IPS-NIHi11 (cell line): Measurements from ENCODE around the gene TMOD2.
A peak's percentile ranks its signal among the peaks of the same experiment; 100 is the strongest.

Source experiments
- DNase-seq: peaks from one replicate; pipeline ENCODE4 v3.0.0; 2012; ENCODE audit warnings: mixed read lengths, low spot score

The TMOD2 gene

DNA sequence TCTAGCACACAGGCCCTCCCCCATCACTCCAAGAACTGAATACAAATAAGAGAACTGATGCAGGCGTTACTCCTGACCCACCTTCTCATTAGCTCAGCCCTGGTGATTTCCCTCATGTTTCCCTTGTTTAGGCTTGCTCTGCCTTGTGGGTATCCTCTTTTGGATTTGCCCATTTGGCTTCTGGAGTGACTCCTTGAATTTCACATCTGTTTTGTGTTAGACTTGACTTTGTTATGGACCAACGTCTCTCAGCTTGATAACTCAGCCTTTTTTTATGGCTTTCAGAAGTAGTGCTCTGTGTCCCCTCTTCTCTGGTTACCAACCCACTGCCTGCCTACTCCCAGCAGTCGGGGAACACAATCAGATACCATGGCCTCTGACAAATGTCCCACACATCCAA is 66.8 kb downstream of the TMOD2 start:
- DNase-seq: no peak

DNA sequence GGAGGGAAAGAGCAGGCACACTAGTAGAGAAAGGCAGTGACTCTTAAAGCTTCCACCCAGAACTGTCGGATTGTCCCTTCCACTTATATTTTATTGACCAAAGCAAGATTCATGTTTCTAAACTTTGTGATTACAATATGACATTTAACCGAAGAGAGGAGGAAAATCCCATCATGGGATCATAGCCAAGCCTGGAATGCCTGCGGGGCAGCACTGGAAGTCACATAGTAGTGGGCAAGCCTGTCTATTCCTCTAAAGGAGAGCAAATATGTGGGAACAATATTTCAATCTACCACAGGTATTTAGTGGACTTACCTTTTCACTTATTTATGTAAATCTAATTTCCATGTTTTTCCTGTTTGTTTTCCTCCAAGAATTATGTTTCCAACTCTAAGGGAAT is 74.3 kb downstream of the TMOD2 start:
- DNase-seq: no peak

DNA sequence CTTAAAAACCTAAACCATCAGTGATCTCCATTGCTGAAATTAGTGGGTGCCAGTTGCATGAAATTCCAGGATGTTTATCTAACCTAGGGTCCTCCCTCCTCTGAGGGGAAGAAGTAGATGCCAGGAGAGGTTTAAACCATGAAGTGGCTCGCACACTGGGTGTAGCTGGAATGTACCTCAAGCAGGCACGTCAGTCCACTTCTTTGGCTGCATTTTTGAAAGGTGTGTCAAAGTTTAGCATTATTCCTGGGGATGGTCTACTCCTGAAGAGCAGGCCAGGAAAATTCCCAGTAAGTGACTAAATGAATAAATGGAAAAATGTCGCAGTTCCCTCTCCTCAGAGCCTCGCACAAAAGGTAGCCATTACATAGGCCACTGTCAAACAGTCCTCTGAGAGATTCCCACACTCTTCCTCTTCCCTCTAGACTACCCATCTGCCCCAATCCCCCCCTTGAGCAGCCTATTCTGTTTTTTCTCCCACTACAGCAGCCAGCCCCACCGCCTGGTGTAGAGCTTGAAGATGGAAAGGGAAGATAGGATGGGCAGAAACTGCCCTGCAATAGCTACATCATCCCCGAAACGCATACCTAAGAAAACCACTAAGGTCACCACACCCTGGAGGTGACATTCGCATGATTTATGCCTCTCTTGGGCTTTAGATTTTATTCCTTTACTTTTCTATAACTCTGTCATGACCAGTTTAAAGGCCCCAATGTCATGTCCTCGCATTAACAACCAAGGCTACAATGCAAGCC is 77.4 kb downstream of the TMOD2 start:
- no peak for DNase-seq

DNA sequence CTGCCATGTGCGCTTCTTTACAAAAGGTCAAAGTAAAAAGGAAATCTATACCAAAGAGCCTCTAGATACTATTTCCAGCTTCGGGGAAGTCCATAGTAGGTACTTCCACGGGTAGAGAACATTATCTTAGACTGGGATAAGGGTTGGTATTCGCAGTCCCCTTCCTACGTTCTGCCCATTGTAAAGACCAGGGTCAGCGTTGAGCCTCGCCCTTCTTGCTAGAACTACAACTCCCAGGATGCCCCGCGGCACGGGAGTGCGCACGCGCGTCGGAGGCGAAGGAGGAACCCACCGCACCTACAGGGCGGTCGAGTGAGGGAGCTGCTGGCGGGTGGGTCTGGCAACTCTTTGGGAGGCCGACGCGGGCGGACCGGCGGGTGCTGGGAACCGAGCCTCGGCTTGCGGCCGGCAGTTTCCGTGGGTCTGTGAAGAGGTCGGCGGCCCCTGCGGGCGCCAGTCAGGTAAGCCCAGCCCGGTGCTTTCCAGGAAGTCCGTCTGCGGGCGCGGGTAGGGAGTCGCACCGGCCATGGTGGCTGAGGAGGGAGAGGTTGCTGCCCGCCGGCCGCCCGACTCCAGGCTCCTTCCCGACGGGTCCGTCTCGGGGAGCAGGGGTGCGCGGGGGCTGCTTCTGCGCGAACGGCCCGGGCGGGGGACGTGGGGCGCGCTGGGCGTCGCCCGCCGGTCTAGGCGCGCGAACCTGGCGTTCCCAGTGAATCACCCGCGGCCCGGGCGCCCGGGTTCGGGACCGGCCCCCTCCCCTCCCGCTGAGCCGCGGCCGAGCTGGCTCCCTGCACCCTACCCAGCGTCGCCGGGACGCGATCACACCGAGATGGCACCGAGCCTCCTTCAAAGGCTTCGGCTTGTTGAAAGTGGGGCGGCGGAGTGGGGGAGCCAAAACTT is 78.2 kb downstream of the TMOD2 start, which contains the start of gene TMOD3:
TMOD3 (plus strand) TSS at position 278 of the 900 bp plus-strand sequence. CDS start 33,232 bp downstream, outside the sequence.
- peak; percentile 96 for DNase-seq

DNA sequence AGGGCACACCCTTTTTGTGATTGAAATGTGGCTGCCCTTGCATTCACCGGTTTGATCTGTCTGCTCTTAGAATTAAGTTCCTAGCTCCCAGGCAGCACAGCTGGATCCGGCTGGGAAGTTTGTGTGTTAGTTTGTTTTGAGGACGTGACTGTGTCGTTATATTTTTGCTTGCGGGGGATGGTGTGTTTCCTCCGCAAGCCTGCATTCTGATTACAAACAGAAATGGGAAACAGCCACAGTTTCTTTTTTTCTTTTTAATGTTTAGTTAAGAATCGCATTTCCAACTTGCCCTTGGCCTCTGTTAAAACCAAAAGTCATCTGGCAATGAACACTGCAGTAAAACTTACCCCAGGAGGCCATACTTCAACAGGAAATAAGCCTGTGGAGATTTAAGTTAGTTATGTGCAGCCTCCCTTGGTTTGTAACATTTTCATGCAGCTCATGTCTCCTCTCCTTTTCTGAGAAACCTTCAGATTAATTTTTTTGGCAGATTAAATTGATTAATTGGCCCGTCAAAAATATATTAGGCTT is 78.9 kb downstream of the TMOD2 start:
- no peak for DNase-seq

DNA sequence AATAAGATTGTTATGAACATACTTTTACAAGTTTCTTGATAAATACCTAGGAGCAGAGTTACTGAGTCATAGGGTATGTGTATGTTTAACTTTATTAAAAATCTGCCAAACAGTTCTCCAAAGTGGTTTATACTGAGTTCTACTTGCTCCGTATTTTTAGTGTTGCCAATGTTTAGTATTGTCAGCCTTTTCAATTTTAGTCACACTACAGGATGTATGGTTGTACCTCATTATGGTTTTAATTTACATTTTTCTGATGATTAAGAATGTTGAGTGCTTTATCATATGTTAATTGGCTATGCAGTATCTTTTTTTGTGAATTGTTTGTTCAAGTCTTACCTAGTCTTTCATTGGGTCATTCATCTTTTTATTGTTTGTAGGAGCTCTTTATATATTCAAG is 82.4 kb downstream of the TMOD2 start:
- no peak for DNase-seq

DNA sequence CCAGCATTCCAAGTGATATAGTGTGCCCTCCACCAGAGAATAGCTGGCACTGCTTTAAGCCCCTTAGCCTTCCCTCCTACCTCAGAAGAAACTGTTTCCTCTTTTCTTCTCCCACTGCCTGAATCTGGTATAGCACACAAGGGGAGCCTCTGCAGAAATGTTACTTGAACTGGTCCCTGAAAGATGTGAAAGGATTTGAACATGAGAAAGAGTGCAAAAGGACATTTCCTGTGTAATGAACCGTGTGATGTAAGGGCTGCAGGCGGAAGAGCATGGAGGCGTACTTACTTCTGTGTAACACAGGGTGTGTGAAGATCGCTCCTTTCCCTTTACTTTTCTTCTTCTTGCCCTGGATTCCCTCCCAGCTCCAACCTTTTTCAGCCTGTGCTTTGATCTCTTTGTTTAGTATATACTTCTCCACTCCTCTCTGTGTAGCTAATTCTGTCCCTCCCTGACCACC is 86.4 kb downstream of the TMOD2 start:
- no peak for DNase-seq

DNA sequence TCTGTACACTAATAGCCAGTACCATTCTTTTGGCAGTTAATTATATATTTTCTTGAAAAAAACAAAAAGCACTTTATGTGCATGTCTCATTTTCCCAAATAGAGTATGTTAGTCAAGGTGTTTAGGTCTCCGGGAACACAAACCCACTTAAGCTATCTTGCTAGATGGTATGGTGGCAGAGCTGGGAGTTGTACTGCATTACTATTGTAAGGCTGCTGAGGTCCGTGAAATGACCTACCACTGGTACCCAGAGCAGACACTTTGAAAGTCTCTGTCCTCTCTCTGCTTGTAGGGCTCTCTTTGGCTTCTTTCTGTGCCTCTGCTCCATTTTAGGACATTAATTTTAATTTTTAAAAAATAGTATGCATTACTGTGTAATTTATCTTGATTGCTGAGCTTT is 86.9 kb downstream of the TMOD2 start:
- DNase-seq: no peak

DNA sequence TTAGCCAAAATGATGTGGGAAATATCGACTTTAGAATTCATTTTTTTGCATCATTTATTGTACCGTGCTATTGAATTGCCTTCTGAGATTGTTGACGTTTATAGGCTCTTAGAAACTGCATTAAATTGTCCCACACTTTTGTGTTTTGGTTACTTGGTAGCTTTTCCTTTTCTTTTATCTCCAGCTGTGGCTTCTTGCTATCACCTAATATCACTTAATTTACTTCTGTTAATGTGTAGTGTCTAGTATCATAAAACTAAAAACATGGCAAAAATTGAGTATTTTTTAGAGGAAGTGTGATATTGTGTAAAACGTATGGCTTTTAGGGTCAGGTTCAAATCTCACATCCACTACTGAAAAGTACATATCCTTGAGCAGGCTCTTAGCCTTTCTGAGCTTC is 89.3 kb downstream of the TMOD2 start:
- DNase-seq: no peak

DNA sequence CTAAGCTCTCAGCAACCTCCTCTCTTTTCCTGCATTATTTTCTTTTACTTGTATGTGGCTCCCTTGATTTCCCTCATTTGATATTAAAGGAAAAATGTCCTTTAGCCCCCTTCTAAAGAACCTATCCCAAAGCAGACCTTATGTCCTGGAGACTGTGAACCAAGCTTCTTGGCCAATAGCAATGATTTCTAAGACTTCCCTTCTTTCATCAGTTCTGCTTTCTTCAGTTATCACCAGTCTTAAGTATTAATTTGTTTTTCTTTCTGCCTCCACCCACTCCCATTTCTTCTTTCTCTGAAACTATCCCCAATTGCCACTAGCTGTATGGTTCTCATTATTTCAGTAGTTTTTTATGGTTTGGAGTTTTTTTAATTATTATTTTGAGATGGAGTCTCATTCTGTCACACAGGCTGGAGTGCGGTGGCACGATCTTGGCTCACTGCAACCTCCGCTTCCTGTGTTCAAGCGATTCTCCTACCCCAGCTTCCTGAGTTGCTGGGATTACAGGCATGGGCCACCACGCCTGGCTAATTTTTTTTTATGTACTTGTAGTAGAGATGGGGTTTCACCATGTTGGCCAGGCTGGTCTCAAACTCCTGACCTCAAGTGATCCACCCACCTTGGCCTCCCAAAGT is 90.1 kb downstream of the TMOD2 start:
- DNase-seq: no peak

DNA sequence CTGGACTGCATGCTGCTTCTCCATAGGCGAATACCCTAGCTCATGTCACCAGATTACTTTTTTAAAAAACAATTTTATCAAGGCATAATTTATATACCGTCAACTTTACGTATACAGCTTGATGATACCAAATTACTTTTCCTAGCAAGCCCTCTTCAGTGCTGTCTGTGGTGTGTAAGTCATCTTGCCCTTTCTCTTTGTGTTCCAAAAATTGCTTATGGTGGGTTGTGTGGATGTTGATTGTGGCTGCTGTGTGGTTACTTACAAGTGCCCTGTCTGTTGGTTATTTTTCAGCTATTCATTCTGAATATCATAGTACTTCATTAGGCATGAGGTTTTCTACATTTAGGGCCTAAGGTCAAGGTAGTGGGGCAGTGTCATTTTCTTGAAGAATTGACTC is 90.9 kb downstream of the TMOD2 start:
- no peak for DNase-seq

DNA sequence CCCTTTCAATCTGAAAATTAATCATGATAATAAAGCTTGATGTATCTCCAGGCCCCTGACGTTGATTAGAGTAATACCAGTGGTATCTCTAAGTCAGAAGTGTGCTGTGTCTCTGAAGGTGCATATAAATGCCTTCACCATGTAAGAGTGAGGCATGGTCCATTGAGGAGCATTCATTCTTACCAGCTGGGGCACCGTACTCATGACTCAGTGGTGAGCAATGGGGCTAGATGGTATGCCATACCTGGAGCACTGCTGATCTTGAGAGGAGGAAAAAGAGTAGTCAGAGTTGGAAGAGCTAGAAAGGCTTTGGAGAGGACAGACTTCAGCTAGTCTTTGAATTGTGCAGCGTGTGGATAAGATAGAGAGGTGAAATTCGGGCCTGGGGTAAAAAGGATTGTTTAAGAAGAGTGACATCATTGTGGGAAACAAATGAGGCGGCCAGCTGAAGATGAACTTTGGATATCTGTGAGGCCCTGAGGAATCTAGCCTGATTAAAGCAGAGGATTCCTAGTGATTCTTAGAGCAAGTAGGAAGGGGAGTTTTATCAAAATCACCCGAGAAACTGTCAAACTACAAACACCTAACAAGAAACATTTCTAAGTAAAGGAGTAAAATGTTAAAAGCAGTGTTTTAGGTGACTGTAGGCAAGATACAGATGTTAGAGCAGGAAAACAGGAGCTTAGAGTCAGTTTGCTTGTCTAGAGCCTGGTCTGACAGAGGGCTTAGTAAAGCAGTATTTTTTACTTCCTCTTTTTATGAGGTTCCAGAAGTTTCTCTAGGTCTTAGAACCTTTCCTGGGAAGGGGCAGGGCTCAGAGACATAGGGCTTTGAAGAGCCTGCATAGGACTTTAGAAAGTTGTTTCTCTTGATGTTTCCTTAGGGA is 91.7 kb downstream of the TMOD2 start:
- DNase-seq: no peak

DNA sequence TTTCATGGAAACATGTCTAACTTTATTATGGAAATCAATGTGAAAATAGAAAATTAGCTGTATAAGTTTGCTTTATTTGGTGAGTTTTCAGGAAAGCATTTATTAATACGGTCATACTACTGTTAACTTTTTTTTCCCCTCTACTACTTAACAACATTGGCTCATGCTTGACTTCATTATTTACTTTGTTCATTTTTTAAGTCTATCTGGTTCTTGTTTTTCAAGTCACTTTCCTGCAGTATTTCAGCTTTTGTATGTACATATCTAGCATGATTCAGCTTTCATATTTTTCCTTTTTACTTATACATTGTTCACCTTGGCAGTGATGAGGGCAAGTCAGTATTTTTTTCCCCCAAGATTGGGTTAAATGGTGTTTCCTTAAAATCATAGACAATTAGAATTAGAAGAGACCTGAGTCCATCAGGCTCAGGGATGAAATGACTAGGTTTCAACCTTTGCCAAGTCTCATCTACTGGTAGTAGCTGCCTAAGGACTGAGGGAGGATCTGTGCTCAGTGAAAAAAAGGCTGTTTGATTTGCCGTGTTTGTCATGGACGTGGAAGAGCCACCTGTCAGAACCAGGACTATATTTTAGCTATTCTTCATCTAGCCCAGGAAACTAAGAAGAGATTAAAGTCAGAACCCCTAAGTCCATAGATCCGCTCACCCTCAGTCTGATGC is 93.5 kb downstream of the TMOD2 start:
- DNase-seq: no peak

DNA sequence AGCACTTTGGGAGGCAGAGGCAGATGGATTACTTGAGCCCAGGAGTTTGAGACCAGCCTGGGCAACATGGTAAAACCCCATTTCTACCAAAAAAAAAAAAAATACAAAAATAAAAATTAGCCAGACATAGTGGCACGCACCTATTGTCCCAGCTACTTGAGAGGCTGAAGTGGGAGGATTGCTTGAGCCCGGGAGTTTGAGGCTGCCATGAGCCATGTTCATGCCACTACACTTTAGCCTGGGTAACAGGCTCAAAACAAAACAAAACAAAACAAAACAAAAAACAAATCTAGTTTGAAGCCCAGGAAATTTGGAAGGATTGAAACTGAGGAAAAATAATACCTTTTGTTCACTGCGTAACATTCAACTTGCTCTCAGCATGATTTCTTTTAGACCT is 94.7 kb downstream of the TMOD2 start:
- DNase-seq: no peak

DNA sequence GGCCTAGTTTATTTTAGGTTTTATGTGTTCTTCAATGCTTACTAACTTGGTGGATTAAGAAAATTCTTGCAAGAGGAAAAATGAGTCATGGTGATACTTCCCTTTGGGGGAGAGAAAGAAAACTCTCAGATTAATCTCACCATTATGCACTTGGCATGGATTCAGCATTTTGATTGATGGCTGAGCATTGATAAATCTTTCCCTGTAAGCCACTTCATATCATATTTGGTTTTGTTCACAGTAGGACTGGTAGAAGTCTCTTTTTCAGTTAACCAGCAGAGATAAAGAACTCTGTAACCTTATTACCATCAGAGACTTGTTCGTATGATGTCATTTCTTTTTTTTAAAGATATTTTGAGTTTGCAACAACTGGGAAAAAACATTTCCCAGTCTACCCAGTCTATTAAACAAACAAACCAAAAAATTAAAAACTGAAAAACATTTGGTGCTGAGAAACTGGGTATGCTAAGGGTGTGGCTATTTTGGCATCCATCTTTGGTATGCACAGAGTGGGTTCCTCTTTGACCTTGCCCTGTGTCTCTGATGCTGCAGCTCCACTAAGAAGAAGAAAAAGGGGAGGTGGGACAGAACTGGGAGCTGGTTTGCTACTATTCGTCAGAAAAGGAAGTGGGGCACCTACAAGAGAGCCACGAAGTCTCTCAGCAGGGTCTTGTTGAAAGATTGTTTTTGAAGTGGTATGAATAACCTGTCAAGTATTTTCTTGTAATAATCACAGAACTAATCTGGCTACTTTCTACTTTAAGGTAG is 95.2 kb downstream of the TMOD2 start:
- DNase-seq: no peak

DNA sequence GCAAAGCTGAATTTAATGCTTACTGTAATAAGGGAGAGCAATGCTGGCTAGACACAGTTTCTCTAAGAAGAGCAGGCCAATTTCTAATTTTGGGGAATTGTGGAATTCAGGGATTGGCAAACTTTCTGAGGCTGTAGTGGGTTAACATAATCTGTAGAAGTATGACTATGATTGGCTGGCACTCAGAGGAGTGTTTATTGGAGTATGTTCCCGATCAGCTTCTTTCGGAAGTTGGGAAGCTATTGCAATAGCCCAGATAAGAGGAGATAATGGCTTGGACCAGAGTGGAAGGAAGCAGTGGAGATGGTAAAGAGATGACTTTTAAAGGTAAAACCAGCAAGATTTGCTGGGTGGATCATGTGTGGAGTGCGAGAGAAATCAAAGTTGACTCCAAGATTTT is 97.4 kb downstream of the TMOD2 start:
- no peak for DNase-seq

DNA sequence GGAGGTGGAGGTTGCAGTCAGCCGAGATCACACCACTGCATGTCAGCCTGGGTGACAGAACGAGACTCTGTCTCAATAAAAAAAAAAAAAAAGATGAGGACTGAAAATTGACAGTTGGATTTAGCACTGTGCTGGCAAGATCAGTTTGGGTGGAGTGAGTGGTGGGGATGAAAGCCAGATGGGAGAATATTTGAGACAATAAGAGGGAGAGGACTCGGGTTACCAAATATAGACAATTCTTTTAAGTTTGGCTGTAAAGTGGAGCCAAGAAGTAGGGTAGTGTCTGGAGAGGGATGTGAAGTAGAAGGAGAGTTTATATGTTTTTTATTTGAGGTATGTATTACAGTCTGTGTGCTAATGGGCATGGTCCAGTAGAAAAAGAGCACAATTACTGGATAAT is 98.5 kb downstream of the TMOD2 start:
- DNase-seq: no peak

DNA sequence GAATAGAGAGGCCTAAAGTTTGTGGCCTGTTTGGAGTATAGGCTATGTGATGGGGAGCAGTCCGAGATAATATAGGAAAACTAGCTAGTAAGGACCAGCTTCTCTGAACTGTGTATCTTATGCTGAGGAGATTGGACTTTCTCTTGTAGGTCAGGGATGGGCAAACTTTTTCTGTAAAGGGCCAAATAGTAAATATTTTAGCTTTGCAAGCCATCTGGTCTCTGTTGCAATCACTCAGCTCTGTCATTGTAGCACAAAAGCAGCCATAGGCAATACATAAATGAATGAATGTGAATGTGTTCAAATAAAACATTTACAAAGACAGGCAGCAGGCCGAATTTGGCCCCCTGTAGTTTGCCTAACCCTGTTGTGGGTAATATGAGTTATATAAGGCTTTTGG is 102.6 kb downstream of the TMOD2 start:
- DNase-seq: no peak

DNA sequence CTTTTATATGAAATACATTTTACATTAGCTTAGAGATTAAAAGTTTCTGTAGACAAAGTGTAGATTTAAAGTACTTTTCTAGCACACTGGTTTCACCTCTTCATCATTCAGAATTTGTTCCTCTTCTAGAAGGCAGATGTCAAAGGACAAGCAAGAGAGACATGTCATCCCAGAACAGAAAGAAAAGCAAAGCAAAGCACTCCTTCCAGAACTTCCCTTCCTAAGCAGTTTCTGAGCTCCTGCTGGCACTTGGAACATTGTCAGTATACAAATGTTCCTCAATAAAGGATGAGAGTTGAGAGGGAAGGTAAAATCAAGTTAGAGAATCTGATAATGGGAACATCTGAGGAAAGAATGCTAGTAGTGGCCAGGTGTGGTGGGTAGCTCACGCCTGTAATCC is 104.2 kb downstream of the TMOD2 start:
- no peak for DNase-seq
